Measurements from ENCODE around the gene CENPS. TPM values are rescaled to one million over a fixed set of nuclear protein-coding genes. Genes with fewer than 3 reads are reported as not detected.

CENPS gene
- total and polyA plus RNA-seq, 2 of the 13 experiments (the other 11 are each of a cell fraction or from before 2014, with no cell fraction given), result 3.3 to 22.0 TPM

GRCh38 chr1:10472220-10473144, 42.2 kb downstream of the CENPS start, which contains the start of gene DFFA (continued):
- TF ChIP-seq MLXIP (CRISPR knock-in tag; IDR thresholded peaks at IDR 0.05; ENCODE audit: borderline replicate concordance), result no peak
- TF ChIP-seq ZNF619 (CRISPR knock-in tag; IDR thresholded peaks at IDR 0.05), result peak; percentile 98
- TF ChIP-seq MXD1 (CRISPR knock-in tag; IDR thresholded peaks at IDR 0.05), result 0 out of 2 replicates have a peak, but pooled peaks have one; percentile 41
- TF ChIP-seq SMC3 (IDR thresholded peaks at IDR 0.05; ENCODE audit: low read length), result no peak
- TF ChIP-seq U2AF1 (optimal IDR thresholded peaks at IDR 0.05; ENCODE audit: low read depth, low read length), result no peak
- TF ChIP-seq MED8 (CRISPR knock-in tag; IDR thresholded peaks at IDR 0.05; ENCODE audit: insufficient replicate concordance), result peak; percentile 28
- TF ChIP-seq ZNF530 (CRISPR knock-in tag; IDR thresholded peaks at IDR 0.05; ENCODE audit: low read depth), result no peak
- no peak for TF ChIP-seq ZNF276 (CRISPR knock-in tag; IDR thresholded peaks at IDR 0.05; ENCODE audit: low read depth)
- no peak for TF ChIP-seq ZHX2 (IDR thresholded peaks at IDR 0.05; ENCODE audit: low read depth)
- TF ChIP-seq ZHX2 (CRISPR knock-in tag; IDR thresholded peaks at IDR 0.05; ENCODE audit: borderline replicate concordance), result no peak
- peak; percentile 76; the same call in 1 of the 2 replicates for TF ChIP-seq ZNF83 (CRISPR knock-in tag; IDR thresholded peaks at IDR 0.05; ENCODE audit: borderline replicate concordance)
- peak; percentile 40; the same call in 1 of the 2 replicates for TF ChIP-seq CTCF (CRISPR knock-in tag; IDR thresholded peaks at IDR 0.05)
- peak; percentile 97 for TF ChIP-seq MAX (IDR thresholded peaks at IDR 0.05)
- peak; percentile 83 for TF ChIP-seq YY1 (IDR thresholded peaks at IDR 0.05; ENCODE audit: insufficient read depth, insufficient replicate concordance, low read depth, low read length)
